Measurements from ENCODE around the gene MCTP1. TPM values are rescaled to one million over a fixed set of nuclear protein-coding genes. Genes with fewer than 3 reads are reported as not detected.

Gene MCTP1
- total and polyA plus RNA-seq, 2 of the 13 experiments (the other 11 are each of a cell fraction or from before 2014, with no cell fraction given) = 0.15 to 0.48 TPM

GRCh38 chr5:95048628-95049027, 236.3 kb downstream of the MCTP1 start (continued):
- TF ChIP-seq U2AF1 (optimal IDR thresholded peaks at IDR 0.05; ENCODE audit: low read depth, low read length) (no peak), NRL (CRISPR knock-in tag; IDR thresholded peaks at IDR 0.05; ENCODE audit: borderline replicate concordance) (no peak), JARID2 (CRISPR knock-in tag; IDR thresholded peaks at IDR 0.05; ENCODE audit: insufficient replicate concordance) (no peak), THAP7 (CRISPR knock-in tag; IDR thresholded peaks at IDR 0.05) (no peak), ZNF34 (CRISPR knock-in tag; IDR thresholded peaks at IDR 0.05; ENCODE audit: borderline replicate concordance) (no peak), ZNF766 (CRISPR knock-in tag; IDR thresholded peaks at IDR 0.05; ENCODE audit: borderline replicate concordance) (no peak), AKAP8 (CRISPR knock-in tag; IDR thresholded peaks at IDR 0.05) (no peak)

GRCh38 chr5:95045181-95045965, 239.5 kb downstream of the MCTP1 start:
- no peak overlapping the region for H3K9ac ChIP-seq (ENCODE audit: insufficient read depth, low read depth, low read length)
- 48% methylated on average over 4 of the region's 5 CpGs for WGBS (ENCODE audit: low lambda C conversion rate)
- no peaks in the 10 kb centered on the region for H3K9me3 ChIP-seq (ENCODE audit: low read length)
- FAIRE-seq (no peak), DNase-seq (ENCODE audit: low spot score) (no peak), ATAC-seq (no peak)
- H4K20me1 ChIP-seq (ENCODE audit: insufficient read depth, low read length) = no peaks in the 10 kb centered on the region
- CTCF ChIA-PET (ENCODE audit: low intra/inter-chr PET ratio, low total read pairs) = no interaction called here
- no TSS peak for BruUV-seq (replicated peaks)
- no peak overlapping the region for H2AFZ ChIP-seq (ENCODE audit: low read length)
- H3K4me1 ChIP-seq (ENCODE audit: insufficient read depth, low read length) = no peaks in the 10 kb centered on the region
- H3K36me3 ChIP-seq (replicated peaks in 1 of 2; ENCODE audit: control insufficient read depth in 1 of 2, insufficient read depth in 2 of 2, low read length in 2 of 2) = no peaks in the 10 kb centered on the region
- intact Hi-C loops (cut with micrococcal nuclease; ENCODE audit: unreplicated experiment) = no loop called here
- POLR2A ChIA-PET = no interaction called here
- in situ Hi-C loops (cut with HindIII; ENCODE audit: extremely low pct_ligation_motif_present, low pct_unique_long_range_greater_than_20kb) = no loop called here
- H3K79me2 ChIP-seq (ENCODE audit: insufficient read depth, low read length) = no peaks in the 10 kb centered on the region
- H3K4me3 ChIP-seq (replicated peaks in 1 of 3; ENCODE audit: insufficient read depth in 1 of 3, low read depth in 2 of 3, low read length in 3 of 3) = no peak overlapping the region
- H3K27ac ChIP-seq (ENCODE audit: extremely low read length, insufficient read depth, low read length) = no peak overlapping the region
- H3K27me3 ChIP-seq (ENCODE audit: control insufficient read depth in 1 of 2, insufficient read depth in 2 of 2, low read length in 2 of 2) = no peaks in the 10 kb centered on the region
- no peak overlapping the region for H3K4me2 ChIP-seq (ENCODE audit: low read depth, low read length)
- no peak for TF ChIP-seq ZNF720 (CRISPR knock-in tag; IDR thresholded peaks at IDR 0.05)
- TF ChIP-seq CENPX (CRISPR knock-in tag; IDR thresholded peaks at IDR 0.05) = no peak
- TF ChIP-seq GZF1 (CRISPR knock-in tag; IDR thresholded peaks at IDR 0.05) = no peak
- no peak for TF ChIP-seq HIVEP1 (CRISPR knock-in tag; IDR thresholded peaks at IDR 0.05)
- no peak for TF ChIP-seq ZMYM3 (CRISPR knock-in tag; IDR thresholded peaks at IDR 0.05)
- TF ChIP-seq TBL1XR1 (IDR thresholded peaks at IDR 0.05; ENCODE audit: borderline replicate concordance, low read length, partially characterized antibody) = no peak
- no peak for TF ChIP-seq HOXD1 (CRISPR knock-in tag; IDR thresholded peaks at IDR 0.05)
- no peak for TF ChIP-seq ZNF501 (CRISPR knock-in tag; IDR thresholded peaks at IDR 0.05)
- TF ChIP-seq NFATC3 (CRISPR knock-in tag; IDR thresholded peaks at IDR 0.05) = no peak
- no peak for TF ChIP-seq IKZF4 (CRISPR knock-in tag; IDR thresholded peaks at IDR 0.05; ENCODE audit: borderline replicate concordance, low read depth, not compliant biosample characterization)
- no peak for TF ChIP-seq POGK (CRISPR knock-in tag; conservative IDR thresholded peaks at IDR 0.05)
